Nephron (organoid): ENCODE data around the gene PPP1R3G.

Experiments
- H3K27ac Mint-ChIP-seq, 3 experiments: 2 replicates each; pipeline ENCODE4 v1.8.0; 2020; ENCODE audit warnings: mixed read lengths in 3 of 3, mild to moderate bottlenecking in 2 of 3, moderate library complexity in 1 of 3
- H3K27me3 Mint-ChIP-seq: 2 replicates; pipeline ENCODE4 v1.8.0; 2021; ENCODE audit warnings: low read depth, mild to moderate bottlenecking, moderate library complexity, mixed read lengths
- H3K36me3 Mint-ChIP-seq: 2 replicates; pipeline ENCODE4 v1.8.0; 2020; ENCODE audit warnings: low read depth, mixed read lengths
- H3K4me1 Mint-ChIP-seq: 2 replicates; pipeline ENCODE4 v1.8.0; 2020; ENCODE audit warnings: mixed read lengths
- H3K4me3 Mint-ChIP-seq, 3 experiments: 2 replicates each; pipeline ENCODE4 v1.8.0; 2020; ENCODE audit warnings: mild to moderate bottlenecking in 3 of 3, mixed read lengths in 3 of 3, moderate library complexity in 2 of 3
- H3K9me3 Mint-ChIP-seq: 2 replicates; pipeline ENCODE4 v1.8.0; 2020; ENCODE audit warnings: mixed read lengths
- TF ChIP-seq, protein P1 (sequence below), 3 experiments: fragments of 200-600 bp; sonication (generic); IDR thresholded peaks; one replicate each; pipeline ENCODE4 v1.5.0; 2021; ENCODE audit warnings: antibody characterized with exemption in 3 of 3; ENCODE audit not compliant: unreplicated experiment in 3 of 3

Gene PPP1R3G

DNA sequence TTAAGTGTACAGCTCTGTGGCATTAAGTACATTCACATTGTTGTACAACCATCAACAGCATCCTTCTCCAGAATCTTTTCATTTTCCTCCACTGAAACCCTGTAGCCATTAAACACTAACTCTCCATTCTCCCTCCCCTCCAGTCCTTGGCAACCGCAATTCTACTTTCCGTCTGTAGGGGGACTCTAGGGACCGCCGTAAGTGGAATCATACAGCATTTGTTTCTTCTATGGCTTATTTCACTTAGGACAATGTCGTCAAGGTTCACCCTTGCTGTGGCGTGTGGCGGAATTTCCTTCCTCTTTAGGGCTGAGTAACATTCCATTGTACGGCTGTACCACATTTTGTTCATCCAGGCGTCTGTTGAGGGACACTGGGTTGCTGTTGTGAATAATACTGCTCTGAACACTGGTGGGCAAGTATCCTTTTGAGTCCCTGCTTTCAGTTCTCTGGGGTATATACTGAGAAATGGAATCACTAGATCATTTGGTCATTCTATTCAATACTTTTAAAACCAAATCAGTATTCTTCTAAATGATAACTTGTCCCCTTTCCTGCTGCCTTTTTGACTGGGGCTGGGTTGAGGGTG is 50.7 kb downstream of the PPP1R3G start:
- Mint-ChIP-seq H3K27me3 (no peaks in the 10 kb centered on the region), H3K27ac (no peak overlapping the region), H3K36me3 (peaks cover 18% of the 10 kb centered on the region), H3K4me1 (peaks cover 19% of the 10 kb centered on the region), H3K9me3 (no peaks in the 10 kb centered on the region), H3K4me3 (no peak overlapping the region)
- TF ChIP-seq, protein P1, sequence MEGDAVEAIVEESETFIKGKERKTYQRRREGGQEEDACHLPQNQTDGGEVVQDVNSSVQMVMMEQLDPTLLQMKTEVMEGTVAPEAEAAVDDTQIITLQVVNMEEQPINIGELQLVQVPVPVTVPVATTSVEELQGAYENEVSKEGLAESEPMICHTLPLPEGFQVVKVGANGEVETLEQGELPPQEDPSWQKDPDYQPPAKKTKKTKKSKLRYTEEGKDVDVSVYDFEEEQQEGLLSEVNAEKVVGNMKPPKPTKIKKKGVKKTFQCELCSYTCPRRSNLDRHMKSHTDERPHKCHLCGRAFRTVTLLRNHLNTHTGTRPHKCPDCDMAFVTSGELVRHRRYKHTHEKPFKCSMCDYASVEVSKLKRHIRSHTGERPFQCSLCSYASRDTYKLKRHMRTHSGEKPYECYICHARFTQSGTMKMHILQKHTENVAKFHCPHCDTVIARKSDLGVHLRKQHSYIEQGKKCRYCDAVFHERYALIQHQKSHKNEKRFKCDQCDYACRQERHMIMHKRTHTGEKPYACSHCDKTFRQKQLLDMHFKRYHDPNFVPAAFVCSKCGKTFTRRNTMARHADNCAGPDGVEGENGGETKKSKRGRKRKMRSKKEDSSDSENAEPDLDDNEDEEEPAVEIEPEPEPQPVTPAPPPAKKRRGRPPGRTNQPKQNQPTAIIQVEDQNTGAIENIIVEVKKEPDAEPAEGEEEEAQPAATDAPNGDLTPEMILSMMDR (IDR thresholded peaks at IDR 0.05; ENCODE audit: unreplicated experiment in 3 of 3) = peak; percentile 35 to 41 (median 36)

DNA sequence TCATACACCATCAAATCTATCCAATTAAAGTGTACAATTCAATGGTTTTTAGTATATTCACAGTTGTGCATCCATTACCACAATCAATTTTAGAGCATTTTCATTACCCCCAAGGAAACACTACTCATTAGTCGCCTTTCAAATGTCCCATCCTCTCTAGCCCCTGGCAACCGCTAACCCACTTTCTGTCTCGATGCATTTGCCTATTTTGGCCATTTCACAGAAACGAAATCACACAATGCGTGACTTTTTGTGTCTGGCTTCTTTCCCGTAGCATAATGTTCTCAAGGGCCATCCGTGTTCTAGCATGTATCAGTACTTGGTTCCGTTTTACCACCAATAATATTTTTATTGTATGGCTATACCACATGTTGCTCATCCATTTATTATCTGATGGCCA is 51.7 kb downstream of the PPP1R3G start:
- Mint-ChIP-seq H3K27ac (no peak overlapping the region), H3K9me3 (no peaks in the 10 kb centered on the region), H3K36me3 (peaks cover 18% of the 10 kb centered on the region), H3K27me3 (no peaks in the 10 kb centered on the region), H3K4me1 (peaks cover 13% of the 10 kb centered on the region), H3K4me3 (no peak overlapping the region)
- TF ChIP-seq, protein P1 (IDR thresholded peaks at IDR 0.05; ENCODE audit: unreplicated experiment in 3 of 3) = no peak
